Right lung (tissue), 5 donors: ENCODE measurements around the gene TPO. TPM values are rescaled to one million over a fixed set of nuclear protein-coding genes. Genes with fewer than 3 reads are reported as not detected.
A peak's percentile ranks its signal among the peaks of the same experiment; 100 is the strongest.
"Not testable (repeated sequence)": the region's sequence is repeated elsewhere in the genome, so short reads cannot be mapped to it uniquely, and the experiment has no call there.

Experiments used
- DNase-seq, 2 donors: peaks; one replicate each; pipeline ENCODE4 v3.0.0-alpha.2; 2013
- polyA plus RNA-seq, 5 donors: library from polyadenylated mRNA; unstranded; fragments of 120-200 nt; gene quantifications; one replicate each; pipeline versions ENCODE4 v1.2.1 to v1.2.3, GENCODE V29; 2013; ENCODE audit warnings: inconsistent platforms in 1 of 5, low replicate concordance in 1 of 5; ENCODE audit not compliant: insufficient read length in 5 of 5, insufficient read depth in 1 of 5

Gene TPO
- polyA plus RNA-seq, 5 donors: 0.11 to 0.33 (median 0.18) TPM

DNA sequence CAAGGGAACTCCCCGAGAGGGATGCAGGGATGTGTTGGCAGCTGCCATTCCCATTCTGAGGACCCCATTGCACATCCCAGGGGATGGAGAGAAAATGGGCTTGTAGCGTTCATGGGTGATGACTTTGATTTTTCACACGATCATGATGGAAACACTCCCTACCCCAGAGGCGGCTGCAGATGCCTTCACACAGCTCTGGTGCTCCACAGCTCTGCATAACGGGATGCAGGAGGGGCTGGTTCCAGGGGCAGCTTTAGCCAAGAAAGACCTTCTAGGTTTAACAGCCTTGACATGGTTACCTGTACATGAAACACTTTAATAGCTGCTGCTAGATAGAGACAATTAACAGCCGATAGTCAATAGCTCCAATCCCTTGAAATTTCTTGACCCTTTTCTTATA, 88.7 kb downstream of the TPO start:
- DNase-seq: no peak

DNA sequence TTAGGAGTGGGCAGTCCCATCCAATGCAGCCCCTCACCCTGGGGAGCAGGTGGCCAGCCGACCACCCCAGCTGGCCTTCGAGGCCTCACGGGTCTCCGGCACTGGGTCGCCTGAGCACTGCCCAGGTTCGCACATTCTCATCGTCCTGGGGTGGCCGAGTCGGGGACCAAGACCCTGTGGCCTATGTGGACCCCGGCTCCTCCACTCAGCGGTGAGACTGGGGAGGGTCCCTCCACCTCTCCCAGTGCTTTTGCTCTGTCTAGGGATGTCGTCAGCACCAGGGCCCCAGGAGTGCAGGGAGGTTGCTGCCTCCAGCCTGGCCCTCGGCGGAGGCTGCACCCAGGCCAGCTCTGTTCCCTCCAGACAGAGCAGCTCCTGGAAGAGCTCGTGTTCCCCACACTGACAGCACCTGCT, 89.6 kb downstream of the TPO start:
- DNase-seq: no peak

DNA sequence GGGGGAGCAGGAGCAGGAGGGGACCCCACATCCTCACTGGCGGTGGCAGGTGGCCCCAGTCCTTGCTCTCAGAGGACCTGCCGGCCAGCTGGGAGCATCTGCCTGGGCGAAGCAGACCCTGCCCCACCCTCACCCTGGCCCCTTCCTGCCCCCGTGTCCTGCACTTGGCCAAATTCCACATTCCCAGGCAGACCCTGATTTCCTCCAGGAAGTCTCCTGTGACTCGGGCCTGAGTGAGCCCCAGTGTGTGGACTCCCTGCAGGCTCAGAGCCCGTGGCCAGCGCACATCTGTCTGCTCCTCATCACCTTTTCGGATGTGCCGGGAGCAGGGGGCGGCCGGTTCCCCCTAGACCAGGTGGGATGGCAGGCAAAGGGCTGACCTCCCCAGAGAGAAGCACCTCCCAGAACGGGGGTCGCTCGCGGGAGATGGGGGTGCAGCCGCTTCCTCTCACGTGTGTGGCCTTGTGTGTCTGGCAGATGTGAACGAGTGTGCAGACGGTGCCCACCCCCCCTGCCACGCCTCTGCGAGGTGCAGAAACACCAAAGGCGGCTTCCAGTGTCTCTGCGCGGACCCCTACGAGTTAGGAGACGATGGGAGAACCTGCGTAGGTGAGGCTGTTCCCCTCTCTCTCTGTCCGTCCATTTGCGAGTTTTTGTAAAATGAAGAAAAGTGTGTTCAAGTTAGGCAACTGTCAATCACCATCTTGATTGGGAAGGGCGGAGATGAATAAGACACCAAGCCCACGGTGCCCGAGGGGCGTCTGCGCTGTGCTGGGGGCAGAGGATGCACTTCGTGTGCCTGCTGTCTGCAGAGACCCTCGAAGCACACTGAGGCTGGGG, 90.4 kb downstream of the TPO start:
- no peak for DNase-seq

DNA sequence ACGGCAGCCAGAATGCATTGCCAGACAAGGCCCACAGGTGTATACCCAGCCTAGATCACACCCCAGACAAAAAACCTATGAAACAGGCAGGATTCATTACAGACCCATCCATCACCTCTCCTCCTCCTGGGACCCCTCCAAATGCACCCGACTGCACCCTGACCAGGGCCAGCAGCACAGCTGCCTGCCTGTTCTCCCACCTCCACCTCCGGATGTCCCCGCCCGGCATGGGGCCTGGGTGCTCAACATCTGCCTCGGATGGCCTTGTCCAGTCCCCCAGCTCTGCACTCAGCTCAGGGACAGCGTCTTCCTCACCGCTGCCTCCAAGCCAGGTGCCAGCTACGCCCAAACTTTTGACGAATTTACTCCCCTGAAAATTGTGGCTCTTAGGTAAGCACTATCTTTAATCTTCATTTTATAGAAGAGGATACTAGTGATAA, 91.1 kb downstream of the TPO start:
- no peak for DNase-seq

DNA sequence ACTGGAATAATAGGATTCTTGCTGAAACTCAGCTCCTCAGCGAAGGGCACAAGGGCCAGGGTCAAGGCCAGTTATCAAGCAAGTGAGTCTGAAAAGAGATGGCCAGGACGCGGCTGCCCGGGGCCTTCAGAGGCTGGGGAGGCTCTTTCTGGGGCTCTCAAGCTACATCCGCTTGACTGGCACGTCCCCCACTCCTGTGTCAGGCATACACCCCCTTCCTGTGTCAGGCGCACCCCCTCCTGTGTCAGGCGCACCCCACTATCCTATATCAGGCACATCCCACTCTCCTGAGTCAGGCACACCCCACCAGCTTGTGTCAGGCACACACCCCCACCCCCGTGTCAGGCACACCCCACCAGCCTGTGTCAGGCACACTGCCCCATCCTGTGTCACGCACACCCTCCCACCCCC, 91.8 kb downstream of the TPO start:
- no peak for DNase-seq

DNA sequence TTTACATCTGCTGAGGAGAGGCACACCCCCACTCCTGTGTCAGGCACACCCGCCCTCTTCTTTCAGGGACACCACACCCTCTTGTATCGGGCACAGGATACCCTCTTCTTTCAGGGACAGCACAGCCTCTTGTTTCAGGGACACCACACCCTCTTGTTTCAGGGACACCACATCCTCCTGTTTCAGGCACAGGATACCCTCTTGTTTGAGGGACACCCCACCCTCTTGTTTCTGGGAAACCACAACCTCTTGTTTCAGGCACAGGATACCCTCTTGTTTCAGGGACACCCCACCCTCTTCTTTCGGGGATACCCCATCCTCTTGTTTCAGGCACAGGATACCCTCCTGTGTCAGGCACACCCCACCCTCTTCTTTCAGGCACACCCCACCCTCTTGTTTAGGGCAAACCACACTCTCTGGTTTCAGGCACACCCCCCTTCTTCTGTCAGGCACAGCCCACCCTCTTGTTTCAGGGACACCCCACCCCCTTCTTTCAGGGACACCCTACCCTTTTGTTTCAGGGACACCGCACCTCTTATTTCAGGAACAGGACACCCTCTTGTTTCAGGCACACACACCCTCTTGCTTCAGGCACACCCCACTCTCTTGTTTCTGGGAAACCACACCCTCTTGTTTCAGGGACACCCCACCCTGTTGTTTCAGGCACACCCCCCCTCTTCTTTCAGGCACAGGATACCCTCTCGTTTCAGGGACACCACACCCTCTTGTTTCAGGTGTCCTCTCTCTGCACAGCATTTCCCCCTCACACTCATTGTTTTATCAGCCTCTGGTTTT, 96.2 kb downstream of the TPO start:
- no peak for DNase-seq

DNA sequence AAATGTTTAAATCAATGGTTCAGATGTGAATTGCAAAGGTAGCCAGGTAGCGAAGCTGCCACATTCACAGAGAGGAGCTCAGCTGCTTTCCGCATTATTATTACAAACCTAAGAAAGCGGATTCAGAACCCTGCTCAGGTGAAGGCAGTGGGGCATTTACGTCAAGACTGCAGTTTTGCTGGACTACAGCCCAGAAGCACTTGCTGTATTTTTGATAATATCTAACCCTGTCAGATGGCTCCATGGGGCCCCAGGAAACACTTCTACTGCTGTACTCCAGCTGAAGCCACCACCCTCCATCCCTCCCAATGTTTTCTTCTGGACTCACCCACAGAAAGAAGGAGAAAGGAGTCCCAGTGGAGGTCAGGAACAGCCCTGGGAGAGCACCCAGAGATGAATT, 96.9 kb downstream of the TPO start:
- peak; percentile 10 to 15 for DNase-seq

DNA sequence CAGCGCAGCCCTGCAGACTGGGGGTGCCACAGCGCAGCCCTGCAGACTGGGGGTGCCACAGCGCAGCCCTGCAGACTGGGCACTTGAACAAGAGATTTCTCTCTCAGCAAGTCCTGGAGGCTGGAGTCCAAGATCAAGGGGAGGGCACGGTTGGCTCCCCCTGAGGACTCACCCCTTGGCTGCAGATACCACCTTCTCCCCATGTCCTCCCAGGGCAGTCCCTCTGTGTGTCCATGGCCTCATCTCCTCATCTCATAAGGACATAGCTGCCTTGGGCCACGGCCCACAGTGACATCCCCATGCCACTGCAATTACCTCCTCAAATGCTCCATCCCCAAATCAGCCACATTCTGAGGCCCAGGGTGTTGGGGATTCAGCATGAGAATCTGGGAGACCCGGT, 98.2 kb downstream of the TPO start:
- DNase-seq: no peak

DNA sequence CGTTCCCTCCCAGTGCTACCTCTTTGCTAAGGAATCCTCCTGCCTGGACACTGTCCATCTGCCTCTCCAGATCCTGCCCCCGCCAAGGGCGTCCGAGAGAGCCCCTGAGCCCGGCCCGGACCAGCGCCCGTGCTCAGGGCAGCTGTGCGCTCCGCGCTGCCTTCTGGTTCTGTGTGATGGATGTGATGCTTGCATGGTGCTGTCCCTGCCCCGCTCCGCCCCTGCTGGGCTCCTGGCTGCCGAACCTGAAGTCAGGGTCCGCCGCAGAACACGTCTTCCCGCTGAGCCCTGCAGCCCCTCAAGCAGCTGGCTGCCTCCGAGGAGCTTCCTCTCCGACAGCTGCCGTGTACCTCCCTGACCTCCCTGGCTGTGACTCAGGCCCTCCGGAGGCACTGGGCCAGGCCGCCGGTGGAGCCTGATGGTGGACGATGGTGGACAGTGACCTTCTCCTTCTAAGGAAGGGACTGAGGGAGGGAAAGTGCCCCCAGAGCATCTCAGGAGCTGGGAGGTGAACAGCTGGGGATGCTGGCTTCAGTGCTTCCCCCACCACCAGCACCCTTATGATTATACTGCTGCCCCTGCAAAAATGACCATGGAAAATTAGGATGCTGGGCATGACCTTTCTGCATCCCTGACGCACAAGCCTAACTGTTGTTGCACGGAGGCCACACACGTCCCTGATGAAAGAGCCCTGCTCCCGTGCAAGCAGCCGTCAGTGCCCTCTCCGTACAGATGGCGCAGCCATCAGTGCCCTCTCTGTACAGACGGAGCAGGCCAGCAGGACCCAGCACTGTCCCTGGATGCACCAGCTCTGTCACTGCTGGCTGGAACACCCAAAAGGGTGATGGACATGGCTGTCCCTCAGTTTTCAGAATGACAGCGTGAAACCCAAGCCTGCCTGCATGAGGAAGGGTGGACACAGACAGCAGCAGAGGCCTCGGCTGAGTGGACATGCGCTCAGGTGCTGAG, 99.3 kb downstream of the TPO start:
- no peak for DNase-seq

DNA sequence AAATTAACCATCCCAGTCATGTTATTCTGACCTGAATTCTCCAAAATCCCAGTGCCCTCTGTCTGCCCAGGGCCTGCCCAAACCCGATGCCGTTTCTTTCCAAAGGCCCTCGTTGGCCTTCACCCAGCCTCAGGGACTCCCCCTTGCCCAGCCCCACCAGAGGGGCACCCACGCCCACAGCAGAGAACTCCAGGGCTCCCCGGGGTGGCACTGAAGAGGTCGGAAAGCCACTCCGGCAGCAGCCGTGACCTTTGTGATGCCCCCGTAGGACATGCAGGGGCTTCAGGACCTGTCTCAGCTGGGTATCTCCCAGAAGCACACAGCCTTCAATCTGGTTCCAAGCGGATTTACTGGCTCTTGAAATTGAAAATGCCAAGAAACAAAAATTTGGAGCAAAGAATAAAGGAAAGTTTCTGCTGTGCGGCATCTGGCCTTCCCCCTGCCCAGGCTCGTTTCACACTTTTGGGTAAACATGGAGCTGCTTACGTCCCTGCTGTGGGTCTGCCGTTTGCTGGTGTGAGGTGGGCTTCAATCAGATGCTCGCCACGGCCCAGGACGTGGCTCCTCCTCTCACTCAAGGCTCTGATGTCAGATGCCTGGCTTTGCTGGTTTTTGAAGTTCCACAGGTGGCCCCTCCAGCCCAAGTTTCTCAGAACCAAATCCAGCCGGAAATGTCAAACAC, 101.3 kb downstream of the TPO start:
- DNase-seq: no peak

DNA sequence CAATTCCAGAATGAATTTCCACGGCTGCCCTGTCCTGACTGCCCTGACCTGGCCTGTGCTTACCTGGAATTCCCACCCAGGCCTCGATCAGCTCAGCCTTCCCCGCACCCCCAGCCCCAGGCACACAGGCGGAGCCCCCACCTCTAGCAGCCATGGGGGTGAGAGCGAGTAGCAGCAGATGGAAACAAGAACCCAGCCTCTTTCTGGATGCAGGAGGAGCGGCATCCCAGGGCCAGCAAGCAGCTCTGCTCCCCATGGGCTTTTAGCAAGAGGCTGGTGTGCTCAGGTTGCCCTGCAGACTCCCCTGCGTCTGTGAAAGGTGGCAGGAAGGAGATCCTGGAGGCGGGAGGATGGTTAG, 101.8 kb downstream of the TPO start:
- DNase-seq: no peak

DNA sequence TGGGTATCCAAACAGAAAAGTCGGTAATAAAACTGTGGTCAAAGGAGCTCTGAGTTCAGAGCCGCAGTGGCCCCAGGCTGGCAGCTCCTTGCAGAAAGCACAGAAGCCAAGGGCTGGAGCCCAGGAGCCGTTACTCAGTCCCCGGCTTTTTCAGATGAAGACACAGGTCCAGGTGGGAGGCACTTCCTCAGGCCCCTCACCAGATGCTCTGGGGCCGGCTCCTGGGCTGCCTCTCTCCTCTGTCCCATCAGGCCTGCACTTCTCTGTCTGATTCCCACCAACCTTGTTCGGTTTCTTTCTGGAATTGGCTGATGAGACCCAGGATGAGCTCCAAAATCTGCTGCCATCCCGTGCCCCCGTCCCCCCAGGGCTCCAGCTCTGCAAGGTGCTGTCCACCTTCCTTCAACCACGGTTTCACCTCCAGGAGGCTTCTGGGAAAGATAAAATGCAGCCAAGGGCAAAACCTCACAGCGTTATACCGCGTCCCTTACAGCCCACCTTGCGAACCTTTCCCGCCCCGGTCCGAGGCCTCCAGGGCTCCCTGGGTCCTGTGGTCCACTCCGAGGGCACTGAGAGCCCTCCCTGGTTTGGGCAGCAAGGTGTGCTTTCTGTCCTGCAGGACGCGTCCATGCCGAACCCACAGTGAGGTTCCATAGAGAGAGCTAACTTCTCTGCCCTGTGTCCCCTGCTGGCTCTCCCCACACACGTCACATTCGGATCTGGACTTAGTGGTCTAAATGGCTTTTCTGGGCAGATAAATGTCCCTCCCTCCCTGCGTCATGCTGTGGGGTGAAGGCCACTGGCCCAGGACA, 102.9 kb downstream of the TPO start:
- DNase-seq: no peak

DNA sequence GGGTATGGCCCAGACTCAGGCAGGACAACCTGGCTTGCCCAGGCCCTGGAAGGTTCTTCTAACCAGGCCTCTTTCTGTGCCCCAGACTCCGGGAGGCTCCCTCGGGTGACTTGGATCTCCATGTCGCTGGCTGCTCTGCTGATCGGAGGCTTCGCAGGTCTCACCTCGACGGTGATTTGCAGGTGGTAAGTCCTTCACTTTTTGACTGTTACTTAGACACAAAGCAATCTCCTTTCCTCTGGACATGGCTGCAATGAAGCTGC, 103.5 kb downstream of the TPO start:
- DNase-seq: no peak

DNA sequence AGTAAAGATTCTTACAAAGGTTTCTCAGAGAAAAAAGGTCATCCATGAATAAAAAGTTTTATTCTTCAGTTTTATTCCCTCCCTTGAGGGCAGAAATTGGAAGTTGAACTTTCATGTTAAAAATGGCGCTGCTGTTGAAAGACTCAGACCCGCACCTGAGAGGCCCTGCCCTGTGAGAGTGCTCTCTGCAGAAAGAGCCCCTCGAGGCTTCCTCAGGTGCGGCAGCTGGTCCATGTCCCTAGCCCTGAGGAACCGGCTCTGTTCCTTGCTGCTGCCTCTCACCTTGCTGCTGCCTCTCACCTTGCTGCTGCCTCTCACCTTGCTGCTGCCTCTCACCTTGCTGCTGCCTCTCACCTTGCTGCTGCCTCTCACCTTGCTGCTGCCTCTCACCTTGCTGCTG, 104.0 kb downstream of the TPO start:
- not testable (repeated sequence) for DNase-seq

DNA sequence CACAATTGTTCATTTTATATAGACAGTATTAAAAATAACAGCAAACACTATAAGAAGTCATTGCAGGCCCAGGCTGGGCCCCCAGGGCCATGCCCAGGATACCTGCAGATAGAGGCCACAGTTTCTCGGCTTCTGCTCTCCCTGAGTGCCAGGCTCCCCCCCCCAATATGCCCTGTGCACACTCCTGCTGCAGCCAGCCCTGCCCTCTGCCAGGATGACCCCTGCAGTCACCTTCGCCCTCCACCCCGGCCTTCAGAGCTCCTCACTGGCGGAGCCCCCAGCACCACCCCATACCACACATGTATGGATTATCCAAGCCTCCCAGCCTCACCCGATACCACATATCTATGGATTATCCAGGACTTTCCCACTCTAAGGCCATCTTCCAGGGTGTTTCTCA, 104.5 kb downstream of the TPO start:
- DNase-seq: no peak

DNA sequence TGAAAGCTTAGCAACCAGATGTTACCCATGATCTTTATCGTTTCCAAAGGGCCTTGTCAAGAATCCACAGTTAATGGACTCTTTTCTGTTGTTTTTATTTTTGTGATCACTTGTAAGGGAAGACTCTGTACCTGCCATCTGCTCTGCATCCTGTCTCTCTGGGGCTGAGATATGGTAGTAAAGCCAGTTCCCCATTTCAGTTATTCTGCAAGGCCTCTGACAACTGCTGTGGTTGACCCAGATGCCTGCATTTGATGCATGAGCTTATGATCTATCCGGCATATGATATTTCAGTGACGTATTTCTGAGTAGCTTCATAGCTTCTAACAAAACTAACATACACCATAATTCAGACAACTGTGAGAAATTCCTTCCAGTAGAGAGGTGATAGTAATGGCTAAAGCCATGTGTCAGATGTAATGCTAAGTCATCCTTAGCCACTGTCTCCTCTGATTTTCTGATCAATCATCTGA, 105.1 kb downstream of the TPO start:
- no peak for DNase-seq

DNA sequence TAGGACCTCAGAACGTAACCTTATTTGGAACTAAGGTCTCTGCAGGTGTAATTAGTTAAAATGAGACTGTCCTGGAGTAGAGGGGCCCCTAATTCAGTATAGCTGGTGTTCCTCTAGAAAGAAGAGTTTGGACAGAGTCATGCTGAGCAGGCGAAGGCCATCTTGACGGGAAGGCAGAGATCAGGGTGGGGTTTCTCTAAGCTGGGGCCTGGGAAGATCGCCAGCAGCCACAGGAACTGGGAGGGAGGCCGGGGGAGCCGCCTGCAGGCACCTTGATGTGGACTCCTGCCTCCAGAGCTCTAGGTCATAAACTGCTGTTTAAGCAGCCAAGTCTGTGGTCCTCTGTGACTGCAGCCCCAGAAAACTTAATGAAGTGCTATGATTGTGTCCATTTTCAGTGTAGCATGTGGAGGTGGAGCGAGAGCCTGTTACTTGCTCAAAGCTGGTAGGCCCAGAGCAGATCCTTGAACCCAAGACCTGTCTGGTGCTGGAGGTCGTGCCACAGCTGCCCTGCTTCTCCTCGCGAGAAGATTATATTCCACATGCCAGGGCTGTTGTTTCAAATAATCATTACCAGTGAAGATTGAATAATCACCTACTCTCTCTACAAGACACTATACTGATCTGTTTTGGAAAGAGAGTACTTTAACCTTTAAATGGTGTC, 105.7 kb downstream of the TPO start:
- DNase-seq: no peak

DNA sequence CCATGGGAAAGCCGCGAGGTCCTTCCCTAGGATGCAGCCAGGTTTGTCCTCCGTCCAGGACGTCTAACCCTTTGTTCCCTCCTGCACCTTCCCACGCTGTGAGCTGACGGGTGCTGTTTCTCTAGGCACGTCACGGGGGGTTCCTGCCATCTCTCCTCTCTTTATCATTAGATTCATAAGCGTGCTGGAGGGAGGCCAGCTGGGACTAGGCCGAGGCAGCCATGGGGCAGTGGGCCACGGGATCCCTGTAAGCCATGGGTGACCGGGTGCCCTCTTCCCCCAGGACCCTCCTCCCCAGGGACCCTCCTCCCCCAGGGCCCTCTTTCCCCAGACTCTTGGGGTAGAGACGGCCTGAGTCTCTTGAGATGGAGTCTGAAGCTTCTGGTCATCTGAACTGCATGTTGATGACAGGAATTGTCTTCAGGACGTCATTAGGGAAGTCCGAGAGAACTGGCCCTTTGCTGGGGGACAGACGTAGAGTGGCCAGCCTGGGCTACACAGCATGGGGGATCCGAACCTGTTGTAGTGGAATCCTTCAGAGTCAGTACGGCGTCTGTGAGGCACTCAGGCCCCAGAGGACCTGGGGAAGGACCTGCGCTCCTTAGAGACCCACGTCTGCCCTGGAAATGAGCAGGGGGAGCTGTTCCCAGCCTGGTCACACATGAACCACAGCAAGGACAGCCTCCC, 108.1 kb downstream of the TPO start:
- no peak for DNase-seq
